HG03280 (cell line): ENCODE measurements around the gene ESPN.

ENCODE experiments used
- ATAC-seq: cut with Tn5 transposase; IDR thresholded peaks from one replicate; pipeline ENCODE4 v1.9.1; 2021; ENCODE audit warnings: mild to moderate bottlenecking, moderate library complexity; ENCODE audit not compliant: unreplicated experiment

ESPN gene

GRCh38 chr1:6408023-6408422 is 16.6 kb upstream of the ESPN start:
- no peak for ATAC-seq

GRCh38 chr1:6409053-6409452 is 15.5 kb upstream of the ESPN start:
- ATAC-seq: no peak

- no peak for ATAC-seq
Observed at GRCh38 chr1:6409733-6410132, 14.8 kb upstream of the ESPN start.

GRCh38 chr1:6410248-6410893 is 14.2 kb upstream of the ESPN start:
- no peak for ATAC-seq

GRCh38 chr1:6412896-6413295 is 11.7 kb upstream of the ESPN start:
- ATAC-seq: no peak

GRCh38 chr1:6414443-6414844 is 10.1 kb upstream of the ESPN start:
- no peak for ATAC-seq

GRCh38 chr1:6414881-6415626 is 9.5 kb upstream of the ESPN start:
- ATAC-seq: no peak

GRCh38 chr1:6416295-6416656 is 8.3 kb upstream of the ESPN start:
- ATAC-seq: no peak

GRCh38 chr1:6416906-6417305 is 7.7 kb upstream of the ESPN start:
- ATAC-seq: no peak

- ATAC-seq: no peak
Observed at GRCh38 chr1:6417961-6418667, 6.5 kb upstream of the ESPN start.

GRCh38 chr1:6418668-6419396 is 5.7 kb upstream of the ESPN start:
- ATAC-seq: no peak

- ATAC-seq: no peak
Observed at GRCh38 chr1:6419397-6419803, 5.2 kb upstream of the ESPN start.

GRCh38 chr1:6419804-6420453 is 4.6 kb upstream of the ESPN start, which contains the start of gene HES2:
Gene HES2 (minus strand): TSS chr1:6419919. CDS start chr1:6419820, 99 bp downstream.
- ATAC-seq: no peak

GRCh38 chr1:6420454-6421042 is 4.0 kb upstream of the ESPN start:
- no peak for ATAC-seq

GRCh38 chr1:6421266-6421665 is 3.3 kb upstream of the ESPN start:
- no peak for ATAC-seq

- ATAC-seq: peak; percentile 45
Observed at GRCh38 chr1:6423321-6423999, 1.1 kb upstream of the ESPN start.

- no peak for ATAC-seq
Observed at GRCh38 chr1:6424000-6424565, 493 bp upstream of the ESPN start.

- ATAC-seq: no peak
Observed at GRCh38 chr1:6425658-6426057, 1.1 kb downstream of the ESPN start.

- no peak for ATAC-seq
Observed at GRCh38 chr1:6426277-6426971, 1.8 kb downstream of the ESPN start.
